H4 (cell line): ENCODE results near the gene EMC10. TPM values are rescaled to one million over a fixed set of nuclear protein-coding genes. Genes with fewer than 3 reads are reported as not detected.

Experiments
- DNase-seq: peaks from one replicate; pipeline ENCODE4 v3.0.0-alpha.2; 2015; ENCODE audit warnings: low spot score
- total RNA-seq: library from RNA; depleted of rRNA; stranded (reverse); fragments of >200 nt; shearing (Covaris generic); gene quantifications from 2 replicates; pipeline ENCODE4 v1.2.3, GENCODE V29; 2014

EMC10 gene
- total RNA-seq, 1 experiment from 2014 or later: 94.2 TPM

DNA sequence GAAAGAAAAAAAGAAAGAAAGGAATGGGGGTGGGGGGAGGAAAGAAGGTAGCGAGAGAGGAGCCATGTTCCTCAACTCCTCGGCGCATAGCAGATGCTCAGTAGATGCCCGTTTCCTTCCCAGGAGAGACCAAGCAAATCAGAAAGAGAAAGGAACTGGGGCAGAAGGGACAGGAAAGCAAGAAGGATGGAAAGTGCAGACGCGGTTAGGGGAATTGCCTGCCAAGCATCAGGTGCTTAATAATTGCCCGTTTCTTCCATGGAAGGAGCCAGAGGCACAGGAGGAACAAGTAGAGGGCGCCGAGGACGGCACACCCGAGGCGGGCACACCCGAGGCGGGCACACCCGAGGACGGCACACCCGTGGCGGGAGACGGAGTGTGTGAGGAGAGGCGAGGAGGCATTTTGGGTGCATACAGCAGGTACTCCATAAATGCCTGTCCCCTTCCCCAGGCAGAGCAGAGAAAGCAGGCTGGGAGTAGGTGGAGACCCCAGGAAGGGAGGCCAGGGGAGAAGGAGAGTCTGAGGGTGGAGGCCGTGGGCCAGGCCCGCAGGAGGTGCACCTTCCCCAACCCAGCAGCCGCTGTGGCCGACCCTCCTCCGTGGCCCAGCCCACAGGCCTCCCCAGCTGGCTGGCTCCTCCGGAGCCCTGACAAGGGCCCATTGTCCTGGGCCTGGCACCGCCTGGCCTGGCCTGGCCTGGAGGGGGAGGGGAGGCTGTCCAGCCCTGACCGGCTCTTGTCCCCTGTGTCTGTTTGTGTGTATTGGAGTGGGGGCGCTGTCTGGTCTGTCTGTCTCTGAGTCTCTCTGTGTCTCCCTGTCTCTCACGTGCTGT is 20.1 kb downstream of the EMC10 start:
- no peak for DNase-seq

DNA sequence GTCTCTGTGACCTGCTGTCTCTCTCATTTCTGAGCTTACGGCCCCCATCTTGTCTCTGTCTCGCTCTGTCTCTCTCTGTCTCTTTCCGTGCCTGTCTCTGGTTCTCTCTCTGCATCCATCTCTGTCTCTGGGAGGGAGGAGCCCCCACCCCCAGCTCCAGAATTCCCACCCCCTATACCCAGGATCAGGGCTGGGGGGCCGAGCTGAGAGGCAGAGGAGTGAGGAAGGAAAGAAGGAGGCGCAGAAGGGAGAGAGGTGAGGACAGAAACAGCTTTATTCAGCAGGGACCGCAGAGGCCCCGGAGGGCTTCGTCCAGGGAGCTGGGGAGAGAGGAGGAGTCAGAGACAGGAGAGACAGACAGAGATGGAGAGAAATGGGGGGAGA is 20.7 kb downstream of the EMC10 start:
- no peak for DNase-seq

DNA sequence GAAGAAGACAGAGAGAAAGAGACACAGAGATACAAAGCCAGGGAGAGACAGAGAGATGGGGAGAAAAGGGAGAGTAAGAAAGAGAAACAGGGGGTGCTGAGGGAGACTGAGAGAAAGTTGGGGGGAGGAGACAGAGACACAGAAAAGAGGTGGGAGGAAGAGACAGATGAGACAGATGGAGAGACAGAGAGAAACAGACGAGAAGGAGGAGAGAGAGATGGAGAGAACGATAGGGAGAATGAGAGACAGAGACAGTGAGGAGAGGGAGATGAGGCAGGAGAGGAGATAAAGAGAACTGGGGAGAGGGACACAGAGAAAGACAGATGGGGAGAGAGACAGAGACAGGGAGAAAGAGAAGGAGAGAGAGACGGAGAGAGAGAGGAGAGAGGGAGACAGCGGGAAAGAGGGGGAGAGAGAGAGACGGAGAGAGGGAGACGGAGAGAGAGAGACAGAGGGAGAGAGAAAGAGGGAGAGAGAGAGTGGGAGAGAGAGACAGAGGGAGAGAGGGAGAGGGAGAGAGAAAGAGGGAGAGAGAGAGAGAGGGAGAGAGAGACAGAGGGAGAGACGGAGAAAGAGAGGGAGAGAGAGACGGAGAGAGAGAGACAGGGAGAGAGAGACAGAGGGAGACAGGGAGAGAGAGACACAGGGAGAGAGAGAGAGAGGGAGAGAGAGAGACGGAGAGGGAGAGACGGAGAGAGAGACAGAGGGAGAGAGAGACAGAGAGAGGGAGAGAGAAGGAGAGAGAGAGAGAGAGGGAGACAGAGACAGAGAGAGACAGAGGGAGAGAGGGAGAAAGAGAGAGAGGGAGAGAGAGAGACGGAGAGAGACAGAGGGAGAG is 22.1 kb downstream of the EMC10 start:
- DNase-seq: no peak

DNA sequence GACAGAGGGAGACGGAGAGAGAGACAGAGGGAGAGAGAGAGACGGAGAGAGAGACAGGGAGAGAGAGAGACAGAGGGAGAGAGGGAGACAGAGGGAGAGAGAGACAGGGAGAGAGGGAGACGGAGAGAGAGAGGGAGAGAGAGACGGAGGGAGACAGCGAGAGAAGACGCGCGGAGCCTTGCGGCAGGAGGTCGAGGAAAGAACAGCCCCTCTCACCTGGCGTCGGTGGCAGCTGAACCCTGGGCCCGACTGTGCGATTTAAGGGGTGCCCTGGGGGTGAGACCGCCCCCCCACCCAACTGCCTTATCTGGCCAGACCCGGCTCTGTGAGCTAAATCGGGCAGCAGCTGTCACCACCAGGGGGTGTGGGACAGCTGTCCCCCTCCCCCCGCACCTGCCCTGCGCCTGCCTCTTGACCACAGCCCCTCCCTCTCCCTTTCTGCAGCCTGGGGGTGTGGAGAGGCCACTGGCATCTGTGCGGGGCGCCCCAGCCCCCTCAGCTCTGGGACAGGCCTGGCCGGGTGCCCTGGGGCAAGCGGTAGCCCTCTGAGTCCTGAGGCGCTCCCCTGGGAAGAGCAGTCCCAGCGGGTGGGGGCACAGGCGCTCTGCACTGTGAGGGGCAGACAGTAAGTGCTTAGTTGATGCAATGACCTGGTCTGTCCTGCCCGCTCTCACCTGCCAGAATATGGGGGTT is 23.9 kb downstream of the EMC10 start:
- DNase-seq: no peak

DNA sequence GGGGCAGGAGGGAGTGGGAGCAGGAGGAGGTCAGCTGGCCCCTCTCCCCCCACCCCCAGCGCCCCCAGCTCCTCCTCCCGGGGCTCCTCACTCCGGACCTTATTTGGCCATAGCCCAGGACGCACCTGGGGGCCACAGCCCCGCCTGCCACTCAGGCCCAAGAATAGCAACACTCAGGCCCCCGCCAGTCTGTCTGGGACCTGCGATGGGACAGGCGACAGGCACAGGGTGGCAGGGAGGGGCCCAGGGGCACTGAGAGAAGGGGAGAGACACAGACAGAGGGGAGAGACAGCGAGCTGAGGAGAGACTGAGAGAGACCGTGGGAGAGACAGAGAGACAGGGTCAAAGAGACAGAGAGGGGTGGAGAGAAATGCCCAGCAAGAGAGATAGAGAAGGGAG is 24.4 kb downstream of the EMC10 start:
- DNase-seq: no peak

DNA sequence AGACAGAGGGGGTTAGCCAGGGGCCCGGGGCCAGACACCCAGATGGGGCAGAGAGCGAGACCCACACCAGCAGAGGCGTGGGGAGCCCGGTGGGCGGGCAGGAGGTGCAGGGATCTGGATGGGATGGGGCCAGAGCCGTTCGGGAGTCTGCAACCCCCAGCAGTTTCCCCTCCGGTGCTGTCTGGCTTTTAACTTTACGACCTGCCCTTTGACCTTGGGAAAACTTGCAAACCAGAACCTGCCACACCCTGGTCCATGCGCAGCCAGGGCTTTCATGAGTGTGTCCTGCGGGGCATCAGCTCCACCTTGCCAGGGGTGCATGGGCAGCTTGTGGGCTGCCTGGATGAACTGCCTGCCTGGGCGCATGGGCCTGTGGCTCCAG is 24.9 kb downstream of the EMC10 start:
- no peak for DNase-seq

DNA sequence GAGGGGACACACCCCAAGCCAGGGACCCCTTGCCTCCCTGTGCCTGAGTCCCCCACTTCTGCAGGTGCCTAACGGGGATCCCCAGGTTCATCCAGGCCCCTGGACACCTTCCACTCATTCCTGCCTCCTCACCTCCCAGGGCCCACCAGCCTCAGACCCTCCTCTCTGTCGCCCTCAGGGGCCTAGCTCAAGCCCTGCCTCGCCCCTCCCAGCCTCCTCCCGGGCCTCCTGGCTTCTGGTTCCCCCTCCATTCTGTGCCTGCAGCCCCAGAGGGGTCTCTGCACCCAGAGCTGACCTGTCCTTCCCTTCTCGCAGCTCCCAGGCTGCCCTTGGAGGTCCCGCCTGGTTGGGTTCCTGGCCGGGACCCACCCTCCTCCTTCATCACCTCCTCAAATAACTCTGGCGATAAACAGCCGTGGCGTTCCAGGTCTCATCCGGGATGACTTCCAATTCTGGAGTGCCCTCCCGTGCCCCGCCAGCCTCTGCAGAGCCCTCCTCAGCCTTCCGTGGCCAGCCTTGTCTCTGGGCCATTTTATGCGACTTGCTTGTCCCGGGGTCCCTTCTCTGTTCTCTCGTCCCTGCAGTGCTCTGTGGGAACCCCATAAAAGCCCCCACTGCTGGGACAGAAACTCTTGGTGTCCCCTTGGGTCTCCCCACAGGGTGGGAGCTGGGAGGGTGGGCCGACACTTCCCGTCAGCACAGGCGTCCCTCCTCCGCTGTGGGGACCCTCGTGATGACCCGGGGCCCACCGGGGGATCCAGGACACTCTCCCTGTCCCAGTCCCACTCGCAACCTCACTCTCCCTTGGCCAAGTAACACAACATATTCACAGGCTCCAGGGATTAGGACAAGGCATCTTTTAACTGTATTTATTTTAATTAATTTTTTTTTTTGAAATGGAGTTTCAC is 25.5 kb downstream of the EMC10 start:
- no peak for DNase-seq

DNA sequence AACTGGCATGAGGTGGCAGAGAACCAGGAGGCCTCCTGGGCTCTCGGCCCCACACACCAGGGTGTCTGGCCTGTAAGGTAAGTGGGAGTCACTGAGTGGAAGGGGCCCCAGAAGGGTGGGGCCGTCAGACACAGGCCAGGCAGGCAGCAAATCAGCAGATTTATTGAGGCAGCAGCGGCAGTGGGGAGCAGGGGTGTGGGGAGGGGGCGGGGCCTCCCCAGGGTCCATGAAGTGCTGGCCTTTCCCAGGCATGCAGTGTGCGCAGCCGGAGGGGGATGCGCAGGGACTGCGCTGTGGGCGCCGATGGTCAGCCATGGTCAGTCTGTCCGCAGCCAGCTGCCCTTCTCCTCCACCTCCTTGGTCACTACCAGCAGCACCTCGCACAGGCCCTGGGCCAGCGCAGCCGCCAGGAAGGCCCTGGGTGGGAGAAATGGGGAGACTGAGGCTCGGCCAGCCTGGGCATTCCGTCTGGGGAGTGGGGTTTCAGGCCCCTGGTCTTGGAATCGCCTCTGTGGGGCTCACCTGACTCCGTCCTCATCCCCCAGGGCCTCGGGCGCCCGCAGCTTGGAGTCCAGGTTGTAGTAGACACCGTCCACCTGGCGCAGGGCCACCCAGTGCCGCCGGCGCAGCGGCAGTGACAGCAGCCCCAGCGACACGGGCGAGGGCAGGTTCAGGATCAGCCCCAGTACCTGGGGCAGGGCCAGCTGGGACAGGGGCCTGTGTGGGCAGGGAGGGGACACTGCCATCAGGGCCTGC is 29.7 kb downstream of the EMC10 start:
- no peak for DNase-seq

DNA sequence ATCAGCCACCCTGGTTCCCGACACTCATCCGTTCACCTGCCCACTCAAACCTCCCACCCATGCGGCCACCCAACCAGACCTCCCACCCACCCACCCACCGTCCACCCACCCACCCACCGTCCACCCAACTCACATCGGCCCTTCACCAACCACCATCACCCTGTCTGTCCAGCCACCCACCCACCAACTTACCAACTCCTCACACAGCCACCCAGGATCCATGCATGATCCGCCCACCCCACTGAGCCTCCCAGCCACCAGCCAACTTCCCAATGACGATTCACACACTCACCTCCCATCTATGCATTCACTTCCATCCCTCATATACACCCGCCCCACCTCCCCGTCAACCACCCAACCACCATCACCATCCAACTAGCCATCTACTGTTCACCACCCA is 30.4 kb downstream of the EMC10 start:
- DNase-seq: no peak

DNA sequence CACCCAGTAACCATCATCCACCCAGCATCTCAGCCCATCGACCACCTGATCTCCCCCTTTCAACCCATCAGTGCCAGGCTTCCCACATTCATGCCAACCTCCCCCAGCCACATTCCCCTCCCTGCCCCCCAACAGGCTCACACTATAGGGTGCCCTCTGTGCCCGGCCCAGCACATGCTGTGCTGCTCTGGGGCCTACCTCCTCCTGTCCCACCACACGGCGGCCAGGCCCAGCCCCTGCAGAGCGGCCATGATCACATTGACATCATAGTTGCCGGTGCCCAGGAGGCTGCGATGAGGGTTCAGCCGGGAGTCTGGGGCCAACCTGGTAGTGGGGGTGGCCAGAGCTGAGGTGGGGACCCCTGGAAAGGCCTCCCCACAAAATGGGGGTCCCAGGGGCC is 31.1 kb downstream of the EMC10 start:
- DNase-seq: no peak

DNA sequence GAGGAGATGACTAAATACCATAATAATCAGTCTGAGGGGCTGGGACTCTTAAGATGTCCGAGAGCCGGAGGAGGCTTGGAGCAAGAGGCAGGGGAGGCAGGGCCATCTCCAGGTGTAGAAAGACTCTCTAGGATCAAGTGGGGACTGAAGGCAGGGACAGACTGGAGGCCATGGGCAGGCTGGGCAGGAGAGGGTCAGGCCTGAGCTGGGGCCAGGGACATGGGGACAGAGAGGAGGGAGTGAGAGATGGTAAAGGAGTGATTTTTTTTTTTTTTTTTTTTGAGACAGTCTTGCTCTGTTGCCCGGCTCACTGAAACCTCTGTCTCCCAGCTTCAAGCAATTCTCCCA is 32.5 kb downstream of the EMC10 start:
- DNase-seq: no peak

DNA sequence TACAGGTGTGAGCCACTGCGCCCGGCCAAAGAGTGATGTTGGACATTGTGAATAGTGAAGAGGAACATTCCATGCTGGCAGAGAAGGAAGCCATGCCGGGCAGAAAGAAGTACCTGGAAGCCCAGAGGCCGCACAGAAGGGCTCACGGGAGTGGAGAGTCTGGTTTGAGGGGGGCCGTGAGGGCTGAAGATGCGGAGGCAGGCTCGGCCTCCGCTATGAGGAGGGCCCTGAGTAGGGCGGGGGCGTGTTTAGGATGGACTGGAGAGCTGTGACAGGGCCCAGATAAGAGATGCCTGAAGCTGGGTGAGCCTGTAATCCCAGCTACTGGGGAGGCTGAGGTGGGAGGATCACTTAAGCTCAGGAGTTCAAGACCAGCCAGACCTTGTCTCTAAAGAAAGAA is 33.1 kb downstream of the EMC10 start:
- DNase-seq: no peak

DNA sequence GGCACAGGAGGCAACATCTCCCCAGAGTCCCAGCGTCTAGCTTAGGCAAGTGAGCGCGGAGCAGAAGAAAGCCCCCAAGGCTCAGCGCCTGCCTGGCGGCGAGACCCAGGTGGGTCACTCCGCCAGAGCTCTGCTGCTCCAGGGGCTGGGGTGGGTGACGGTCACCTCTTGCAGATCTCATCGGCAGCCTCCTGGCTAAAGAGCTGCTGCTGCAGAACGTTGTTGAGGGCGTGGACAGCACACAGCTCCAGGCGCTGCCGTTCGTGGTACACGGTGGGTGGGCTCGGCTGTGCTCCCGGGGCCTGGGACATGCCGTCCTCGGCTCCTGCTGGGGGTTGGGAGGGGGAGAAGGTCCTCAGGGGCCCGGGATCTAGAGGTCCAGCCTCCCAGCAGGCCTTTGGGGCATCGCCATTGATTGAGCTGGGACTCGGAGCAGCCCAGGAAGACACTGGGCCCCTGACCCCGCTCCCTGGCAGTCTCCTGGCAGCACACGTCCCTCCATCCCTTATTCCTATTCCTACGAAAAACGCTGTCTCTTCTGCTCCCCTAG is 33.9 kb downstream of the EMC10 start:
- no peak for DNase-seq

DNA sequence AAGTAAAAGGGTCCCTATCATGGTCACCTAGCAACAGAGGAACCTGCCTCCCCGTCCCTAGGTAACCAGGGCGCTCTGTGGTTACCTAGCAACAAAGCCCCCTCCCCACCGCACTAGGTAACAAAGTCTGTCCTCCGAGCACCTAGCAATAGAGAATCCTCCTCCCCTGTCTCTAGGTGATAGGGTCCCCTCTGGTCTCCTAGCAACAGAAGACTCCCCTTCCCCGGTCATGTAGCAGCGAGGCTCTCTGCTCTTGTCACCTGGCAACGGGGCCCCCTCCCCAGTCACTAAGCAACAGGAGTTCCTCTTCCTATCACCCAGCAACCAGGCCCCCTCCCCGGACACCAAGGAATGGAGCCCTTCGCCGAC is 34.4 kb downstream of the EMC10 start:
- DNase-seq: no peak

DNA sequence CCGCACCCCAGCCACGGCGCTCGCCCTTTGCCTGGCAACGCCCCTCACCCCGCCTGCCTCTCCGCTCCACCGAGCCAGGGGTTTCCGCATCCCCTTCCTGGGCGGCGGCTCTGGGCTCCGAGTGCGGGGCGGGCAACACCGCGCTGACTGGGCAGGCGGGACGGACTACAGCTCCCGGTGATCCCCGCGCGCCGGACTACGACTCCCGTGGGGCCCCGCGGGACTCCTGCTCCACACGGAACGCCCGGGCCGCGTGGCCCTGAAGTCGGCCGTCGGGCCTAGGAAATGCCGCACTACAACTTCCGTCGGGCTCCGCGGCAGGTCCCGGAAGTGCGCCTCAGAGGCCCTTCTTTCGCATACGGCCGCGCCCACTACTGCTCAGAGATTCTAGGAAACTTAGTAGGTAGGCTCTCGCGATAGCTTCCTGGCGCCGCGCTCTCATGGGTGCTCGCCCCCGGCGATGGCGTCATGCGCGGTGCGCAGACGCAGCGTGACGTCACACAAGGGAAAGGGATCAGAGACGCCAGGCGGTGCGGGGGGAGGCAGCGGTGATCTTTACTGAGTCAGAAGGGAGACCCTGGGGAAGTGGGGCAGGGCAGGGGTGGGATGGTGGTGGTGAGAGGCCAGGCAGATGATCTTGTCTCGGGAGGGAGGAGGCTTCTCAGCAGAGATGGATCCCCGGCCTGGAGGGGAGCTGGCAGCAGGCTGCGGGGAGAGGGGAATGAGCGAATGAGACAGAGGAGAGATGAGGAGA is 34.9 kb downstream of the EMC10 start, which contains the start of gene JOSD2:
TSS of gene JOSD2 (minus strand) at position 123 of the 754 bp plus-strand sequence. CDS start 760 bp downstream, outside the sequence.
- DNase-seq: peak; percentile 100

DNA sequence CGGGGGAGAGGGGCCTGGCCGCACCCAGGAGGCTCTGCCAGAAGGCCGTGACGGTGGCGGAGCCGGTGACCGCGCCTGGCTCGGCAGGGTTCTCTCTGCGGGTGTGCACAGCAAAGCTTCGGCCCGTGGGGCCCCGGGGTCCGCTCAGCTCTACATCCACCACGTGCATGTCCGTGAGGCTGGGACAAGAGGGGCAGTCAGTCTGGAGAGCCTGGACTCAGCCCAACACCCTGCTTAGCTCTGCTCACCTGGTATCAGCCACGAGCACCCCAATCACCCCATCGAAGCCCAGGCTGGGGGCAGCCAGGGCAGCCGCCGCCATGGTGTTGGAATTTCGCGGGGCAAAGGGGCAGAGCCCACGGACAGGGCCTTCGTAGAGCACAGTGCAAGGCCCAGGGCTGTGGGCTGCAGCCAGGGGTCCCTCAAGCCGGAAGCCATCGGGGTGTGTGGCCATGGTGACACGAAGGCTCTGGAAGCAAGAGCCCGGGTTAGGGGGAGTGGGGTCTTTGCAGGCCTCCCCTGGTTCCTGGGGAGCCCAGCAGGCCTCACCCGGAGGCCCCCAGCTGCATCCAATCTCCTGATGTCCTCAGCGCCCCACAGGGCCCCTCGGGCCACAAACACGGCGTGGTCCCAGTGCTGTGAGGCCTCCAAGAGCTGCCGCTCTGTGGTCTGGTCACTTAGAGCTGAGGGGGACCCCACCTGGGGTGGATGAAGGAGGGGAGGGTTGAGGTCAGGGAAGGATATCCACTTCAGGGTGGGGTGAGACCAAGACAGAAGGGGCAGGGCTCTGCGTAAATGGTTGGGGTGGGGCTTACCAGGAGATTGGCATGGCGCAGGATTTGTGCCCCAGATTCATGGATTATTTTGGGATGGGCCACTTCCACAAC is 36.0 kb downstream of the EMC10 start:
- no peak for DNase-seq

DNA sequence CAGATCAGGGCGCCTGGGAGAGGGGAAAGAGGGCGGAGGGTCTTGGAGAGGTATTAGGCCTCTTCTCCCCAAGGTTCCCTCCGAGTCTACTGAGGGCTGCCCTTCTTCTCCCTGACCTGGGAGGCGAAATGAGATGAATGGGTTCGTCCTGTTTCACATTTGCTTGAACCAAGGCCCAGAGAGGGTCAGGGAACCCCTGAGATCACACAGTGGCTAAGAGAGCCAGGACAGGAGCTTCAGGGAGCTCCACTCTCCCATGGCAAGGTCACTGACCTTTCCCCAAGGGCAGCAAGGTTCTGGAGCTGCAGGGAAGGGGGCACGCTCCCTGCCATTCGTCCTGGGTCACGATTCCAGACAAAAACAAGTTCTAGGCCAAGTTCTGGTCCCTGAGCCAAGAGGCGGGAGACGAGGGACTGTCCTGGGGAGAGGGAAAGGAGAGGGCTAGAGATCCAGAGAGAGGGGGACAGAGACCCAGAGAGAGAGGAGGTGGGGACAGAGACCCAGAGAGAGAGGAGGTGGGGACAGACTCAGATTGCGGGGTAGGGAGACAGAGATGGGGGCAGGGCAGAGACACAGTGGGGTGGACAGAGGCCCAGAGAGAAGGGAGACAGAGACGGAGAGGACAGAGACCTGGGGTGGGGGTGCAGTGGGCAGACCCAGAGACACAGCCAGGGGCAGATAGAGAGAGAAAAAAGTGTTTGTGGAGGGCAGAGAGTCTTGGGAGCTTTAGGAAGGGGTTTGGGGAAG is 36.9 kb downstream of the EMC10 start:
- DNase-seq: no peak

DNA sequence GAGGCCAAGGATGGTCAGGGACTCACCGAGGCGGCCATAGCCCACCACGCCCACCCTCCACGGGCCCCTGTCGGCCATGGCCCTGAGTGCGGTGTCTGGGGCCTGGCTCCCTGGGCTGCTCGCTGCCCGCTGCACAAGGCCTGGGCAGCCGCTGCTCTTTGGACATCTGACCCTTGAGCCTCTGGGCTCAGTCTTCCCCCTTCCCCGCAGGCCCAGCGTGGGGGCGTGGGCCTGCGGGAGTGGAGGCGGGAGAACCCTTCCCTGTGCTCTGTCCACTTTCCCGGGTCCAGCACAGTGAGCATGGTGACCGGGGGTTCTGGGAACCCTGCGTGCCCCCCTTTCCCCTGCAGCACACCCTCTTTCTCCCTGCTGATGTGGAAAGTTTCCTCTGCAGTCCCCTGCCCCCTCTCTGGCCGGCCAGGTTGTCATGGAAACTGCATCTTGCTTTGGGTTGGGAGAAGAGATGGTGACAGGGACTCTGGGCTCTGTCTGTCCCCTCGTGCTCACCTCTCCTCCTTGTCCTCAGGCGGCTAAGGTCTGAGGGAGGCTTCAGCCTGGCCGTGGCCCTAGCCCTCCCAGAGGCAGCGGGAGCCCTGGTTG is 37.5 kb downstream of the EMC10 start, which contains the start of gene ASPDH:
TSS of gene ASPDH (minus strand) at position 168 of the 600 bp plus-strand sequence. CDS start at position 78, 90 bp downstream.
- no peak for DNase-seq
